Endometrium (tissue), 2 donors: ENCODE results near the gene PITX3.
"Not testable (repeated sequence)": the region's sequence is repeated elsewhere in the genome, so short reads cannot be mapped to it uniquely, and the experiment has no call there.

Experiments used
- FAIRE-seq: peaks from 2 replicates; lab custom pipeline; 2012; peaks lifted over from hg19 to GRCh38; lab: Jason Lieb, UNC
- donor health status: control.
- donor health status: control.

The PITX3 gene

DNA sequence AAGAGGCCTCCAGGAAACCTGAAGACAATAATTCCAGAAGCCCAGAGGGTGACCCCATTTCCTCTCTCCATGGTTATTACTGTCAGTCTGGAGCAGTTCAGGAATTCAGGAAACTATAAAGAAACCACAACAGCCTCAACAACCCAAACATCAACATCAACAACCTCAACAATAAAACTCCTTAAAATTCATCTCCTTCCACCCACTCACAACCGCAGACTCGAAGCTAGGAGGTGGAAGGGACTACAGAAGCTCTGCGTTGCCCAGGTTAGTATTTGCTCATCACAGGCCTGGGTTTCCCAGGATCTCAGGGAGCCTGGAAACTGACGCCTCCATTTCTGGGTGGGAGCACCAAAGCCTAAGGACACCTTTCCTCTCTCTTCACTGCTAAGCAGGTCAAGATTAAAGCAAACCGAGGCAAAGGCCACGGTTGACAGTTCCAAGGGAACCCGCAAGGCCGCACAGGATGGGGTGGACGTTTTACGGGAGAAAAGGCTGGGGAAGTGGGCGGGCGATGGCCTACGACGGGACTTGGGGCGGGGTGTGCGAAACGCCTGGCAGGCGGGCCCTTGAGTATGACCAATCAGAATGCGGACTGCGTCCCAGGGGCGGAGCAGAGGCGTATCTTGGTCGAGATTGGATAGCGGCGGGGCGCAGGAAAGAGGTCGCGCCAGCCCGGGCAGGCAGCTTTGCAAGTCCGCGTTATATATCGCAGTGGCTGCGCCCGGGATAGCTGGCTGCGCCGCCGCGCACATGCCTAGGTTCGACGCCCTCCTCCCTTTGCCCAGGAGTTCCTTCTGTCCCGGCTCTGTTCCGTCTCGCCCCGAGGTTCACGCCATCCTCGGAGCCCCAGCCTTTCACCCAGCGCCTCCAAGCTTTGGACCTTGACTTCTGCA is 15.4 kb downstream of the PITX3 start, which contains the start of gene ELOVL3:
Gene ELOVL3, plus strand, starts transcription at position 654 of the 896 bp plus-strand sequence. CDS start 250 bp downstream, outside the sequence.
- peak; percentile 76 for FAIRE-seq

DNA sequence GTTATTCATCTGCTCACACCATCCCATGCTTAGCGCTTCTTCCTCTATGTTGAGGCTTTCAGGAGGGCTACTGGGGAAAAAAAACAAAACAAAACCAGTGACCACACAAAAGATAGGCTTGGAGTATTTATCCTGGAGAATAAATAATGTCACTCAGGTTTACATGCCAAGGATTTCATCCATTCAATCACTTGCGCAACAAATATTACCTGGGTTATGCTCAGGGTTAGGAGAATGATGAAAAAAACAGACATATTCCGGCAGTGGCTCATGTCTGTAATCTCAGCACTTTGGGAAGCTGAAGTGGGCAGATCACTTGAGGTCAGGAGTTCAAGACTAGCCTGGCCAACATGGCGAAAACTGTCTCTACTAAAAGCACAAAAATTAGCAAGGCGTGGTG is 18.5 kb downstream of the PITX3 start:
- FAIRE-seq, result no peak

DNA sequence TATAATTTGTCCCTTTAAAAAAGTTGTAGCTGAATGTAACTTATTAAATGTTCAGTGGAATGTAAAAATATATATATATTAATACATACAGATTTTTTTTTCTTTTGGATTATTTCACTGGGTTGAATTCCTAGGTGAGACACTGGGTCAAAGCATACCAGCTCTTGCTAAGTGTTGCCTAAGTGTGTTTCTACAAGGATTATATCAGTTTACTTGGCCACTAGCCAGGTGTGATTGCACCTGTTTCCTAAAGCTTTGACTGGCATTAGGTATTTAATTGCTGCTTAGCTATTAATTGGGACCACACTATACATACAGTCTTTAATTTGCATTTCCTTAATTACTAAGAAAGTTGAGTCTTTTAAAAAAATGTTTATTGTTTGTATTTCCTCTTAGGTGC is 20.7 kb downstream of the PITX3 start:
- FAIRE-seq, result no peak

DNA sequence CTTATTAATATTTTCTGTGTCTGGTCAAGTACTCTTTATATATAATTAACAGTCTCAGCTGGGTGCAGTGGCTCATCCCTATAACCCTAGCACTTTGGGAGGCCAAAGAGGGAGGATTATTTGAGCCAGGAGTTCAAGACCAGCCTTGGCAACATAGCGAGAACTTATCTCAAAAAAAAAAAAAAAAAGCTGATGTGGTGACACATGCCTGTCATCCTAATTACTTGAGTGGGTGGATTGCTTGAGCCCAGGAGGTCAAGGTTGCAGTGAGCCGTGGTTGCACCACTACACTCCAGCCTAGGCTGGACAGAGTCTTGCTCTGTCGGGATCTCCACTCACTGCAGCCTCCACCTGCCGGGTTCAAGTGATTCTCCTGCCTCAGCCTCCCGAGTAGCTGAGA is 21.9 kb downstream of the PITX3 start:
- FAIRE-seq, result no peak

GRCh38 chr10:102213599-102213998 is 27.7 kb downstream of the PITX3 start:
- not testable (repeated sequence) for FAIRE-seq

- no peak for FAIRE-seq
These were observed 29.6 kb downstream of the PITX3 start for GRCh38 chr10:102211615-102212299.

DNA sequence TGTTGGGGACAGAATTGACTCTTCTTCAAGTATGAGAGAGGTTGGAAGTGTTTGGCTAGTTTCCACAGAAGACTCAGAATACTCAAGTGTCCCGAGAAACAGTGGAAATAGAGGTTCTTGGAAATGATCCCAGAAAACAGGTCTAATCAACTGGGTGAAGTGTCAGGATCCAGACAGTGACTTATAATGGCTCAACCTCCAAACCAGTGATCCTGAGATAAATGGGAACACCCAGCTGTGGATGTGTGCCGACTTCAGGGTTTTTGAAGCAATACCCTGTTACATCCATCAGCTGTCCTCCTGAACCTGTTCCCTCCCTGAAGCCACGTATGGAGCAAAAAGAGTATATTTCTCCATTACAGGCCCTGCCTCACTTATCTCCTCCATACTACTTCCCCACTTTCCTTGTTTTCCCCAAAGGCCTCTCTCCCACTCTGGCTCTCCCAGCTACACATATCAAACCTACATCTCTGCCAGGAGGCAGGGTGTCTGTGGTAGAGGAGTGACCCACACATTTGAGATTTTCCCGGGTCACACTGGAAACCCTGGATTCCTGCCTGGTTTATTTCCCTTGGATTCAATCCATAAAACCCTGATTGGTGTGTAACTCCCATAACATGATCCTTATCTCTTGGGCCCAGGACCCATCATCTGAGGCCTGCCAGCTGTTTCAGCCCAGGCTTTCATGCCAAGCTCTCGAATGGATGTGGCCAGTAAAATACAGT is 32.8 kb downstream of the PITX3 start:
- no peak for FAIRE-seq

DNA sequence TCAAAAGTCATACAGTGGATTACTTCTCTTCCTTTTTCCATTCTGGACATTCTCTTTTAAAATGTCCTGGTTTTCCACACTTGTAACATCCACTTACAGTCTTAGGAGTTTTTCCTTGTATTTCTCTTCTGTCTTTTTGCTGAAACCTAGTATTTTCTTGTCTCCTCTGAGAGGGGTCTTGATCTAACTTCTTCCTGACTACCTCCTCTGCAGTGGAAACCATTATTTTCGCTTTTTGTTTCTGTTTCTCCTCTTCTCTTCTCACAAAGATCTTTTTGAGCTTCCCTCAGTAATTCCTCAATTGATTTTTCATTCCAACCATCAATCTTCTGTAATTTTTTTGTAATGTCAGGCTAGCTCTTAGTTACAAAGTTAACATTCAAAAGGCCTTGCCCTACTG is 38.9 kb downstream of the PITX3 start:
- no peak for FAIRE-seq

- FAIRE-seq, result no peak
These were observed 40.3 kb downstream of the PITX3 start for GRCh38 chr10:102200751-102201640.

GRCh38 chr10:102198027-102198426 is 43.3 kb downstream of the PITX3 start:
- no peak for FAIRE-seq

GRCh38 chr10:102196893-102197292 is 44.4 kb downstream of the PITX3 start:
- no peak for FAIRE-seq

DNA sequence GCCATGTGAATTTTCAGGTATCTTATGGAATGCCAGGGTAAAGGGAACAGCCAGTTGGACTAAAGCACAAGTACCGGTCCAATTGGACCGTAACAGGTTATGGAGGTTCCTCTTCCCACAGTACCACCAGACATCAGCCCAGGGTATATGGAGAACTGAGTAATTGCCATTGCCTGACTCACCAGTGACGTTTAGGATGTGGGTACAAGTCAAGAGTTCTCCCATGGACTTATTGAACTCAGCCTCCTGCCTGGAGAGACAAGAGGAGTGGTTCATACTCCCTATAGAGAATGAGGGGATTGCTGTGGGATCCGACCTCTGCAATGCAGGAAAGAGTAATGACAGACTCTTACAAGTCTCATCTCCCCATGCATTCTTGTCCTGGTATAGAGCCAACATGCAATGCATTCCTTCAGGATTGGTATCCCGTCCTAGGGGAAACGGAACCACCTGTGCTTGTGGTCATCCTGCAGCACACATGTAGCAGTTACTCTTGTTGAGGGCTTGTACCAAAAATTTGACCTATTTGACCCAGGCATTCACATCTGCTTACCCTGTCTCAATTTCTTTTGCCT is 45.9 kb downstream of the PITX3 start:
- no peak for FAIRE-seq

DNA sequence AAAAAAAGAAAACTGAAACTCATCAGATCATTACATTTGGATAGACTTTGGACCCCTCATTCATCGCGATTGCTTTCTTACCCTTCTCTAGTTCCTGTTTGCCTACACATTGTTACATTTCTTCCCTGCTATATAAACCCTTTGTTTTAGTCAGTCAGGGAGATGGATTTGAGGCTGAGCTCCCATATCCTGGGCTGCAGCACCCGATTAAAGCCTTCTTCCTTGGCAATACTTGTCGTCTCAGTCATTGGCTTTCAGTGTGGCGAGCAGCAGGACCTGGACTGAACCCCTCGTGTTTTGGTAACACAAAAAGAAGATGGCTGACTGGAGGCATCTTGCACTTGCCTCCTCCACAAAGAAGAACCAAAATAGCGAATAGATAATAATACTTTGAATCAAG is 49.4 kb downstream of the PITX3 start:
- no peak for FAIRE-seq

- FAIRE-seq, result not testable (repeated sequence)
These were observed 52.1 kb downstream of the PITX3 start for GRCh38 chr10:102188941-102189898.

- FAIRE-seq, result no peak
These were observed 52.9 kb downstream of the PITX3 start for GRCh38 chr10:102188298-102188940.

GRCh38 chr10:102185811-102186527 is 55.3 kb downstream of the PITX3 start:
- no peak for FAIRE-seq

- no peak for FAIRE-seq
These were observed 56.0 kb downstream of the PITX3 start for GRCh38 chr10:102185272-102185671.

- FAIRE-seq, result no peak
These were observed 56.7 kb downstream of the PITX3 start for GRCh38 chr10:102184606-102185005.
